ENCODE data around the gene CADM2.

CADM2 gene

DNA sequence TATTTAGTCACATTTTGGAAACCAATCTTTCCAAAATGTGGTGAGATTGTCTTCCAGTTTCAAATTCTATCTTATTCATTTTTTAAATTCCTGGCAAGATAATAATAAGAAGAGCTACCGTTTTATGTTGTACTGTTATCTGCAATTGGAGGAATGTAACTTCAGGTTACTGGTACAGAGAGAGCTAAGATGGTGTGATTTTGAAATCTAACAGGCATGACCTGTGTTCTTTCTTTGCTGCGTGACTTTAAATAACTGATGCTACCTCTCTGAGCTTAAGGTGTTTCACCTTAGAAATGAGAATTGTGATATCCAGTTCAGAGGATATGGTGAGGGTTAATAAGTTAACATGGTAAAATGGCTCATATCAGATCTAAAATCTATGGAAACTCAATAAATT, 21.7 kb downstream of the CADM2 start:
- Histone ChIP-seq H3K36me3 (ENCODE audit: control insufficient read depth in 1 of 2, insufficient read depth in 2 of 2, low read length in 2 of 2) (no peaks in the 10 kb centered on the region), H3K9me3 (ENCODE audit: control insufficient read depth in 1 of 2, low read length in 2 of 2) (no peaks in the 10 kb centered on the region), H3K9ac (ENCODE audit: low read depth in 1 of 2, low read length in 2 of 2) (no peak overlapping the region), H3K4me1 (ENCODE audit: control insufficient read depth in 1 of 2, insufficient read depth in 2 of 2, low read length in 2 of 2) (no peaks in the 10 kb centered on the region), H3K27me3 (ENCODE audit: control insufficient read depth in 1 of 2, insufficient read depth in 2 of 2, low read length in 2 of 2) (no peaks in the 10 kb centered on the region), H3K27ac (ENCODE audit: low read depth, low read length) (no peak overlapping the region), H3K4me3 (ENCODE audit: low read depth in 1 of 2, low read length in 2 of 2) (no peak overlapping the region)

DNA sequence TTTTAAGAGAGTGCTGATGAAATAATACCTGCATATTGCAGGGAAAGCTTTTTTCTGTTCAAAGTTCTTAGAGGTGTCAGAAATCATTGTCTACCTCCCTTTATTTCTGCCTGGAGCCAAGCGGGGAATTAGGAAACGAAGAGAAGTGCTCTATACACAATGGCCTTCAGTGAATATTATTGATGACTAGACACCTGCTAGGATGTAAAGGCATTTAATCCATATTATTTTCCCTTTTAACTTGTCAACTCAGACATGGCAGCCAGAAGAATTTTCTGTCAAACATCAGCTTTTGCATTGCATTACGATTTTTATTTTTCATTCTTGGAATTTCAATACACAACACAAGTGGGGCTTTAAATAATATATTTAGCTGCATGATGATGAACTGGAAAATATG, 24.7 kb downstream of the CADM2 start:
- Histone ChIP-seq H3K27ac (ENCODE audit: low read depth, low read length) (no peak overlapping the region), H3K4me3 (ENCODE audit: low read depth in 1 of 2, low read length in 2 of 2) (no peak overlapping the region), H3K9ac (ENCODE audit: low read depth in 1 of 2, low read length in 2 of 2) (no peak overlapping the region), H3K9me3 (ENCODE audit: control insufficient read depth in 1 of 2, low read length in 2 of 2) (no peaks in the 10 kb centered on the region), H3K36me3 (ENCODE audit: control insufficient read depth in 1 of 2, insufficient read depth in 2 of 2, low read length in 2 of 2) (no peaks in the 10 kb centered on the region), H3K27me3 (ENCODE audit: control insufficient read depth in 1 of 2, insufficient read depth in 2 of 2, low read length in 2 of 2) (no peaks in the 10 kb centered on the region), H3K4me1 (ENCODE audit: control insufficient read depth in 1 of 2, insufficient read depth in 2 of 2, low read length in 2 of 2) (no peaks in the 10 kb centered on the region)

DNA sequence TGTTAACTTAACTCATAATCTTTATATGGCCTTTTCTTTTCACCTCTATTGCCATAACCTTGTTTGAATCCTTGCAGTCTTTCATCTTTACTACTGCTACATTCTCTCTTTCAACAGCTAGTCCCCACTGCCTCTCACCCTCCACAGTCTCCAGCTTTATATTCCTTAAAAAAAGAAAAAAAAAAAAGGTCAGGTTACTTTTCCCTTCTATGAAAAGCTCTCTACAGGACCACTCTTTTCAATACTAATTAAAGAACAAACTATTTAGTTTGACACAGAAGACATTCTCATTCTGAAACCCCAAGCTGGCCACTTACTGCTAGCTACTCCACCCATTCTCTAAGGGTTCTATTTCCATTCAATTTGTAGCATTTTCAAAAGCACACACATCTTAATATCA, 25.6 kb downstream of the CADM2 start:
- Histone ChIP-seq H3K4me3 (ENCODE audit: low read depth in 1 of 2, low read length in 2 of 2) (no peak overlapping the region), H3K4me1 (ENCODE audit: control insufficient read depth in 1 of 2, insufficient read depth in 2 of 2, low read length in 2 of 2) (no peaks in the 10 kb centered on the region), H3K9ac (ENCODE audit: low read depth in 1 of 2, low read length in 2 of 2) (no peak overlapping the region), H3K9me3 (ENCODE audit: control insufficient read depth in 1 of 2, low read length in 2 of 2) (no peaks in the 10 kb centered on the region), H3K36me3 (ENCODE audit: control insufficient read depth in 1 of 2, insufficient read depth in 2 of 2, low read length in 2 of 2) (no peaks in the 10 kb centered on the region), H3K27me3 (ENCODE audit: control insufficient read depth in 1 of 2, insufficient read depth in 2 of 2, low read length in 2 of 2) (no peaks in the 10 kb centered on the region), H3K27ac (ENCODE audit: low read depth, low read length) (no peak overlapping the region)

DNA sequence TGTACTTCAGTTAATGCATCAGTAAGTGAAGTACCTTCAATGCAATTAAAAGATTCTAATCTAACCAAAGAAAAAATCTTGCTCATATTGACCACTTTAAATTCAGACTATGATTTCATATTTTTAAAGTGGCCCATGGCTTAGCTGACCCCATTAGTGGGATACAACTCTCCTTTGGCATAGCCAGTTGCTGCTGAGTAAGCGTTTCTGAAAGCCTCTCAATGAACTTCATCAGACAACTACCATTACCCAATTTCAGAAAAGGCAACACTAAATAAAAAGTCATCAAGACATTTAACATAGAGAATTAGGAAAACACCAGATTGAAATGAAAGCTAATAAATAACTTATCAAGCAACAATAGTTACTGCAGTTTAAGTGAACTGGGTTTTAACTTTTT, 27.0 kb downstream of the CADM2 start:
- Histone ChIP-seq H3K27ac (ENCODE audit: low read depth, low read length) (no peak overlapping the region), H3K4me3 (ENCODE audit: low read depth in 1 of 2, low read length in 2 of 2) (no peak overlapping the region), H3K9ac (ENCODE audit: low read depth in 1 of 2, low read length in 2 of 2) (no peak overlapping the region), H3K9me3 (ENCODE audit: control insufficient read depth in 1 of 2, low read length in 2 of 2) (no peaks in the 10 kb centered on the region), H3K4me1 (ENCODE audit: control insufficient read depth in 1 of 2, insufficient read depth in 2 of 2, low read length in 2 of 2) (no peaks in the 10 kb centered on the region), H3K27me3 (ENCODE audit: control insufficient read depth in 1 of 2, insufficient read depth in 2 of 2, low read length in 2 of 2) (no peaks in the 10 kb centered on the region), H3K36me3 (ENCODE audit: control insufficient read depth in 1 of 2, insufficient read depth in 2 of 2, low read length in 2 of 2) (no peaks in the 10 kb centered on the region)

DNA sequence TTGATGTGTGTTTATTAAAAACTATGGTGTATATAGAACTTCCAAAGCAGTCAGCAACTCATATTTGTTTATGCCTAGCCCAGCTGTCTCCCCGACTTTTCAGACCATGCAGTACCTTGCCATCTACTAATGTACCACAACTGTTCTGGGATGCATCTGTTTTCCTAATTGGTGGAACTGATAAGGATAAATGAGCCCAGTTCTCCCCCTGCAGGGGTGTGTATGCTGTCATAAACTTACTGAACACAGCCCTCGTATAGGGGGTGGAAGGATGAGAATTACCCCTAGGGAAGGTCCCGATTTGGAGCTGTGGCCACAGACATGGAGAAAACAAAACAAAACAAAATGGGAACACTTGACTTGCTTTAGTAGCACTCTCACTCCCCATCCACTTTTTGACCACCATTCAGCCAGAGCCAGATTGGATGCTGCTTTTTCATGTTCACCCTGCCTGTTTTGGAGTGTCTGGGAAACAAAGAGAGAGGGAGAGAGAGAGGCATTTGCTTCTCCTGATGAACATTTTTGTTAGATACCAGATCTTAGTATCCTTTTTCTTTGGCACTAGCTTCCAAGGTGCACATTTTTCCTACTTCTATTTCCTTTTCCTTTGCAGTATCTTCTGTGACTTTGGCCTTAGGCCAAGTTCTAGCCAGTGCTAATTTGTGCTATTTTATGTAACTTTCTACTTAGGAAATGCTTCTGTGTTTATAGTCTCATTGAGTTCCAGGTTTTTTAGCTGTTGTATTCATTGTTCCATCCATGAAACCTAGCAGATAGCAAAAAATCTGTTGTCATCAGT, 29.1 kb downstream of the CADM2 start:
- no peaks in the 10 kb centered on the region for H3K36me3 ChIP-seq (ENCODE audit: control insufficient read depth in 1 of 2, insufficient read depth in 2 of 2, low read length in 2 of 2)
- no peak overlapping the region for H3K4me3 ChIP-seq (ENCODE audit: low read depth in 1 of 2, low read length in 2 of 2)
- no peak overlapping the region for H3K27ac ChIP-seq (ENCODE audit: low read depth, low read length)
- no peaks in the 10 kb centered on the region for H3K4me1 ChIP-seq (ENCODE audit: control insufficient read depth in 1 of 2, insufficient read depth in 2 of 2, low read length in 2 of 2)
- H3K9ac ChIP-seq (ENCODE audit: low read depth in 1 of 2, low read length in 2 of 2): no peak overlapping the region
- no peaks in the 10 kb centered on the region for H3K9me3 ChIP-seq (ENCODE audit: control insufficient read depth in 1 of 2, low read length in 2 of 2)
- H3K27me3 ChIP-seq (ENCODE audit: control insufficient read depth in 1 of 2, insufficient read depth in 2 of 2, low read length in 2 of 2): no peaks in the 10 kb centered on the region

DNA sequence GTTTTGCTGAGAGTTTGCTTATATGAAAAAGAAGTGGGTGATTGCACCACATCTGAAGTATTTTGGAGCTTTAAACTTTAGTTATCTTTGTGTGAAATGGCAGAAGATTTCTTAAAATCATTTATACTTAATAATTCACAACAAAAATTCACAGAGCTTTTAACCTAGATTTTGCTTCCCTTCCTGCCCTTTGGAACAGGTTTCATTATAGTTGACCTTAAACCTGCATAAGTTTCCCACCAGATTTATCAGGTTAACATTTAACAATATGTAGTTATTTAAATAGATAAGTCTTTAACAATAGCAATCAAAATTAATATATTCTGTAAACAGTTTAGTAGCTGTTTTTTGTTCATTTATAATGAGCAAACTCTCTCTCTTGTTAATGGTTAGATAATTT, 30.3 kb downstream of the CADM2 start:
- no peaks in the 10 kb centered on the region for H3K36me3 ChIP-seq (ENCODE audit: control insufficient read depth in 1 of 2, insufficient read depth in 2 of 2, low read length in 2 of 2)
- no peaks in the 10 kb centered on the region for H3K4me1 ChIP-seq (ENCODE audit: control insufficient read depth in 1 of 2, insufficient read depth in 2 of 2, low read length in 2 of 2)
- no peak overlapping the region for H3K27ac ChIP-seq (ENCODE audit: low read depth, low read length)
- H3K9me3 ChIP-seq (ENCODE audit: control insufficient read depth in 1 of 2, low read length in 2 of 2): no peaks in the 10 kb centered on the region
- no peak overlapping the region for H3K9ac ChIP-seq (ENCODE audit: low read depth in 1 of 2, low read length in 2 of 2)
- no peak overlapping the region for H3K4me3 ChIP-seq (ENCODE audit: low read depth in 1 of 2, low read length in 2 of 2)
- H3K27me3 ChIP-seq (ENCODE audit: control insufficient read depth in 1 of 2, insufficient read depth in 2 of 2, low read length in 2 of 2): no peaks in the 10 kb centered on the region

DNA sequence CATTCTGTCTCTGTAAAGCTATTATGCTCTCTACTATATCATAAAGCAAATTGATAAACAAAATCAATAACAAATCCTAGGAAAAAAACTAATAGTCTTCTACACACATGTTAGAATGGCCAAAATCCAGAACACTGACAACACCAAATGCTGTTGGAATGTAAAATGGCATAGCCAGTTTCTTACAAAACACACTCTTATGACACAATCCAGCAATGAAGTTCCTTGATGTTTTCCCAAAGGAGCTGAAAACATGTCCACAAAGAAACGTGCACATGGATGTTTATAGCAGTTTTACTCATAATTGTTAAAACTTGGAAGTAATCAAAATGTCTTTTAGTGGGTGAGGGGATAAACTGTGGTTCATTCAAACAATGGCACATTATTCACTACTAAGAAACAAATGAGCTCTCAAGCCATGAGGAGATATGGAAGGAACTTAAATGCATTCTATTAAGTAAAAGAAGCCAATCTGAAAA, 32.7 kb downstream of the CADM2 start:
- Histone ChIP-seq H3K36me3 (ENCODE audit: control insufficient read depth in 1 of 2, insufficient read depth in 2 of 2, low read length in 2 of 2) (no peaks in the 10 kb centered on the region), H3K9me3 (ENCODE audit: control insufficient read depth in 1 of 2, low read length in 2 of 2) (no peaks in the 10 kb centered on the region), H3K27ac (ENCODE audit: low read depth, low read length) (no peak overlapping the region), H3K9ac (ENCODE audit: low read depth in 1 of 2, low read length in 2 of 2) (no peak overlapping the region), H3K4me1 (ENCODE audit: control insufficient read depth in 1 of 2, insufficient read depth in 2 of 2, low read length in 2 of 2) (no peaks in the 10 kb centered on the region), H3K27me3 (ENCODE audit: control insufficient read depth in 1 of 2, insufficient read depth in 2 of 2, low read length in 2 of 2) (no peaks in the 10 kb centered on the region), H3K4me3 (ENCODE audit: low read depth in 1 of 2, low read length in 2 of 2) (no peak overlapping the region)

DNA sequence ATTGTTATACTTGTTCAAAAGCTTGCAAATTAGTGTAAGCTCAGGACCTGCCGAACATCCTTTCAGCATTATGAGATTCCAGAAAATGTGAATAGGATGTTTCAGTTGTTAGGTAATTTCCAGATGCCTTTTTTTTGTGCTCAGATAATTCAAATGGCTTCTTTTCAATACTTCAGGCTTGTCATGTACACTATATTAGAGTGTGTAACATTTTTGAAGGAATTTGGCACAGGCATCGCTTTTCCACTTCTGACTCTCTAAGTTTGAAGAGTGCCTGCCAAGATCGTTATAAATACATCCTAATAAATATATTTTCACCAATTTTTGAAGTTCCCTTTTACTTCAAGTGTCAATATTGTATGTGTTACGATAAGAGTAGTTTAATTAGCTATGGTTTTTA, 35.2 kb downstream of the CADM2 start:
- no peak overlapping the region for H3K9ac ChIP-seq (ENCODE audit: low read depth in 1 of 2, low read length in 2 of 2)
- no peaks in the 10 kb centered on the region for H3K9me3 ChIP-seq (ENCODE audit: control insufficient read depth in 1 of 2, low read length in 2 of 2)
- H3K4me3 ChIP-seq (ENCODE audit: low read depth in 1 of 2, low read length in 2 of 2): no peak overlapping the region
- H3K27ac ChIP-seq (ENCODE audit: low read depth, low read length): no peak overlapping the region
- no peaks in the 10 kb centered on the region for H3K4me1 ChIP-seq (ENCODE audit: control insufficient read depth in 1 of 2, insufficient read depth in 2 of 2, low read length in 2 of 2)
- H3K27me3 ChIP-seq (ENCODE audit: control insufficient read depth in 1 of 2, insufficient read depth in 2 of 2, low read length in 2 of 2): no peaks in the 10 kb centered on the region
- H3K36me3 ChIP-seq (ENCODE audit: control insufficient read depth in 1 of 2, insufficient read depth in 2 of 2, low read length in 2 of 2): no peaks in the 10 kb centered on the region

DNA sequence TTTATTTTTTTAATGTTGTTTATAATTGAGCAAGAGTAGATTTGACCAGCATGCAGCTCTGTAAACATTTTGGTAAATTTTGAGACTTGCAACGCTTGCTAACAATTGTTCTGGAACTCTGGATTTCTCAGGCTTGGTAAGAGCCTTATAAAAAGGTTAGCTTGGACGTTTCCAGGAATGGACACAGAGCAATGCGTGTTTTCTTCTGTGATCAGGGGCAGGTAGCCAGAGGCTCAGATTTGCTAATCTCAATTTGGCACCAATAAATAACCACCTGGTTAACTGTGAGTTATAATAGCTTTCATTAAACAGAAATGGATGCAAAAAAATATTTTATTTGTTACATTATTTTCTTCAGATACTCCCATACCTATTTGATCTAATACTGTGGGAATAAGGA, 39.8 kb downstream of the CADM2 start:
- H3K4me1 ChIP-seq (ENCODE audit: control insufficient read depth in 1 of 2, insufficient read depth in 2 of 2, low read length in 2 of 2): no peaks in the 10 kb centered on the region
- no peaks in the 10 kb centered on the region for H3K9me3 ChIP-seq (ENCODE audit: control insufficient read depth in 1 of 2, low read length in 2 of 2)
- H3K4me3 ChIP-seq (ENCODE audit: low read depth in 1 of 2, low read length in 2 of 2): no peak overlapping the region
- no peaks in the 10 kb centered on the region for H3K27me3 ChIP-seq (ENCODE audit: control insufficient read depth in 1 of 2, insufficient read depth in 2 of 2, low read length in 2 of 2)
- no peaks in the 10 kb centered on the region for H3K36me3 ChIP-seq (ENCODE audit: control insufficient read depth in 1 of 2, insufficient read depth in 2 of 2, low read length in 2 of 2)
- H3K27ac ChIP-seq (ENCODE audit: low read depth, low read length): no peak overlapping the region
- H3K9ac ChIP-seq (ENCODE audit: low read depth in 1 of 2, low read length in 2 of 2): no peak overlapping the region

DNA sequence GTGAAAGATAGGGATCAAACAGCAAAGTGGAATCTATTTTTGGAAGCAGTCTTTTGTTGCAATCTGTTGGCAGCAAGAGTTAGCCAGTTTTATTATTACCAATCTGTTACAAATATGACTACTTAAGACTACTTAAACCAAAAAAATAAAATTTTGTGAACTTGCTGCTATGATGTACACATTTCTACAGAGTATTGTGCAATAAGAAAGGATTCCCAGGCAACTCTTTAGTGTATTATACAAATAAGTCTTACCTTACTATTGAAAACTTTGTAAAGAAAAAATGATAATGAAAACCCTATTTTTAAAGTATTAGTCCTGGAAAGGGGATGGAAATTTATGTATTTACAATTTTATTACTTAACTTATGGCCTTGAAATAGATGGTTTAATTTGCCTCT, 44.7 kb downstream of the CADM2 start:
- H3K4me3 ChIP-seq (ENCODE audit: low read depth in 1 of 2, low read length in 2 of 2): no peak overlapping the region
- no peaks in the 10 kb centered on the region for H3K4me1 ChIP-seq (ENCODE audit: control insufficient read depth in 1 of 2, insufficient read depth in 2 of 2, low read length in 2 of 2)
- no peak overlapping the region for H3K9ac ChIP-seq (ENCODE audit: low read depth in 1 of 2, low read length in 2 of 2)
- no peaks in the 10 kb centered on the region for H3K27me3 ChIP-seq (ENCODE audit: control insufficient read depth in 1 of 2, insufficient read depth in 2 of 2, low read length in 2 of 2)
- no peak overlapping the region for H3K27ac ChIP-seq (ENCODE audit: low read depth, low read length)
- no peaks in the 10 kb centered on the region for H3K36me3 ChIP-seq (ENCODE audit: control insufficient read depth in 1 of 2, insufficient read depth in 2 of 2, low read length in 2 of 2)
- peaks cover 0 to 2% of the 10 kb centered on the region in 2 donors for H3K9me3 ChIP-seq (ENCODE audit: control insufficient read depth in 1 of 2, low read length in 2 of 2)
